Globus pallidus (tissue), 1 donor: ENCODE measurements around the gene PDCD5.
"Not testable (repeated sequence)": the region's sequence is repeated elsewhere in the genome, so short reads cannot be mapped to it uniquely, and the experiment has no call there.

Source experiments
- DNase-seq: peaks from one replicate; pipeline ENCODE4 v3.0.0-alpha.2; 2015; ENCODE audit warnings: low spot score

Gene PDCD5, protein sequence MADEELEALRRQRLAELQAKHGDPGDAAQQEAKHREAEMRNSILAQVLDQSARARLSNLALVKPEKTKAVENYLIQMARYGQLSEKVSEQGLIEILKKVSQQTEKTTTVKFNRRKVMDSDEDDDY

DNA sequence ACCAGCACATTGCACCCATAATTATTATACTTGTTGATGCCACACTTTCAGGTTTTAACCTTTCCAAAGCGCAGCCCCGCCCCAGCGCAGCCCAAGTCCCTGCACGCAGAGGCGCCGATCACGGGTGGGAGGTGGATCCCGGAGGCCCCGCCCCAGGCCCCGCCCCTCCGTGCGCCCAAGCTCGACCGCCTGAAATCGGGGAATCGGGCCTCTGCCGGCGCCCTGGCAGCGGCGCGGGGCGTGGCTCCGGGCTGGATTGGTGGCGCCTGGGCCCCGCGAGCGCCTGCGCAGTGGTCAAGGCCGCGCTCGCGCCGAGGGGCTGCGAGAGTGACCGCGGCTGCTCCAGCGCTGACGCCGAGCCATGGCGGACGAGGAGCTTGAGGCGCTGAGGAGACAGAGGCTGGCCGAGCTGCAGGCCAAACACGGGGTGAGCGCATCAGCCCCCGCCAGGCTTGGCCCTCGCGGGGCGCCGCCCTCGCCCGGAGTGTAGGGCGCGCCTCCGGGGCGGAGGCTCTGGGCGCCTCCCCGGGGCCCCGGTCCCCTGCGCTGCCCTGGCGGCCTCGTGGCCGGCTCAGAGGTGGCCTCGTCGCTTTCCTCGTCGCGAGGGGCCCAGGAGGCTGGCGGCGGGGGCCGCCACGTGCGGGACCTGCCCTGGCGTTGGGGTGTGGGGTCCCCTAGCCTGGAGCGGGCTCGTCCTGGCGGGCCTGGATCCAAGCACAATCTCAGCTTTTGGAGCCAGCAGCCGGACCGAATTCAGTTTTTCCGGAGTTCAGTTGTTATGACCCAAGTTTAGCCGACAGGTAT is at the start of gene PDCD5:
PDCD5 (plus strand) TSS at position 290 of the 804 bp plus-strand sequence; CDS start at position 362, 72 bp downstream.
- DNase-seq = peak; percentile 95

DNA sequence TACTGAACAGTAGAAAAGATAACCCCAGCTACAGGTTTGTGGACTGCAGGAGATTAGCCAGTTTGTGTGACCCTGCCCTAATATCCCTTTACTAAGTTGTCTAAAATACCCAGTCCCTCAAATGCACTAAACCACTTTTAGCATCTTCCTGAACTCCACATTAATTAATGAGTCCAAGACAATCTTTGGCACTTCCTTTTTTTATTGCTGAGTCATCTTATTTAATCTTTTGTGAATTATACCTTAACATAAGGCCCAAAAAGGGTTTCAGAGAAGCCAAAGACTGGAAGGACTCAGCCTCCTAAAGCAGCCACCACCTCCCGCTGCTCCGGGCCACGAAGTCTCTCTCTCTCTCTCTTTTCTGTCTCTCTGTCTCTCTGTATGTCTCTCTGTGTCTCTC is 48.8 kb upstream of the PDCD5 start:
- no peak for DNase-seq

DNA sequence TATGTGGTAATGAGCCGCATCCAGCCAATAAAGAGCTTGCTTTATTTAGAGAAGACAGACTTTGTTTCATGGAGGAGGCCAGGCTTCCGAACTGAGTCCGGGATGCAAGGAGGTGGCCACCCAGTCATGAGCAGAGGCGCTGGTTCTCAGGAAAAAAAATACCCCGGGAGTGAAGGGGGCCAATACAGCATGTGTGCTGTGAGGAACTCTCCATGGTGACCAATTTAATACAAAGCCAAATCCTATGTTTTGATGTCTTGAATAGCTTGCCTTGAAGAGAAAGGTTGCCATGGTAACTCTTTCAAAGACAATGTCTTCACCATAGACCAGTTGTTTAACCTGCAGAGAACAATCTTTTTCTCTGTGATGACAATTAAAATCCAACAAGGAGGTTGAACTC is 43.4 kb upstream of the PDCD5 start:
- DNase-seq = no peak

DNA sequence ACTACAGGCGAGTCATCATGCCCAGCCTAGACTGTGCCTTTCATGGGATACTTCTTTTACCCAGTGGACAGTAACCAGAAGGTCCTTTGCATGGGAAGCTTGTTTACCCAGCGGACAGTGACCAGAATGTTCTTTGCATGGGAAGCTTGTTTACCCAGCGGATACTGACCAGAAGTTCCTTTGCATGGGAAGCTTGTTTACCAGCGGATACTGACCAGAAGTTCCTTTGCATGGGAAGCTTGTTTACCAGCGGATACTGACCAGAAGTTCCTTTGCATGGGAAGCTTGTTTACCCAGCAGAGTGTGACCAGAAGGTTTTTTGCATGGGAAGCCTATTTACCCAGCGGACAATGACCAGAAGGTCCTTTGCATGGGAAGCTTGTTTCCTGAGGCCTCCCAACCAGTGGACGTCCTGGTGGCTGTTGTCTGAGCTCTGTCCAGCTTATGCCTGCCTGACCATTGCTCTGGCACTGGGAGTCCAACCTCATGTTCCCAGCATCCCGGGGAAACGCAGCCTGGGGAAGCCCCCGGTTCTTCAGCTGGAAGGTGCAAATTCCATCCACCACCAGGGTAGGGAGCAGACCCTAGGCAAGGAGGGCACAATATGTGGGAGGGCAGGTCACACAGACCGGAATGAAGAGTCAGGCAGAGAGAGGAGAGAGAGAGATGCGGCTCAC is 41.6 kb upstream of the PDCD5 start:
- no peak for DNase-seq

DNA sequence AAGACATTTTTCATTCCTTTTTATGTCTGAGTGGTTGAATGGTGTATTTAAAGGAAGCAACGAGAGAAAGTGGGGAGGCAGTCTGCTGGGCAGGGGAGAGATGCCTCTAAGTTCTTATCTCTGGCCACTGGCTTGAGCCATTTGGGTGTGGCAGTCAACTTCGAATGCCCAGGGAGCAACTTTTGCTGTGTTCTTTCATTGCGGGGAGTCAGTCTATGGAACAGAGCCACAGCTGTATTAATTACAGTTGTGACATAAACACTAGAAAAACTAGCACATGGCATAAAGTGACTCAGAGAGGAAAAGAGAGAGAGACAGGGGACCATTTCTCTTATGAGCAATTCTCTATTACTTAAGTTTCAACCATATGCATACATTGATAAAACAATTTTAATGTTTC is 40.4 kb upstream of the PDCD5 start:
- DNase-seq = no peak

DNA sequence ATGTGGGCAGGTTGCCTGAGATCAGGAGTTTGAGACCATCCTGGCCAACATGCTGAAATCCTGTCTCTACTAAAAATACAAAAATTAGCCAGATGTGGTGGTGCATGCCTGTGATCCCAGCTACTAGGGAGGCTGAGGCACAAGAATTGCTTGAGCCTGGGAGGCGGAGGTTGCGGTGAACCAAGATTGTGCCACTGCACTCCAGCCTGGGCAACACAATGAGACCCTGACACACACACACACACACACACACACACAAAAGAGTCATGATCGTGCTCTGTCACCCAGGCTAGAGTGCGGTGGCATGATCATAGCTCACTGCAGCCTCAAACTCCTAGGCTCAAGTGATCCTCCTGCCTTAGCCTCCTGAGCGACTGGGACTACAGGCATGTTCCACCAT is 39.6 kb upstream of the PDCD5 start:
- DNase-seq = not testable (repeated sequence)

DNA sequence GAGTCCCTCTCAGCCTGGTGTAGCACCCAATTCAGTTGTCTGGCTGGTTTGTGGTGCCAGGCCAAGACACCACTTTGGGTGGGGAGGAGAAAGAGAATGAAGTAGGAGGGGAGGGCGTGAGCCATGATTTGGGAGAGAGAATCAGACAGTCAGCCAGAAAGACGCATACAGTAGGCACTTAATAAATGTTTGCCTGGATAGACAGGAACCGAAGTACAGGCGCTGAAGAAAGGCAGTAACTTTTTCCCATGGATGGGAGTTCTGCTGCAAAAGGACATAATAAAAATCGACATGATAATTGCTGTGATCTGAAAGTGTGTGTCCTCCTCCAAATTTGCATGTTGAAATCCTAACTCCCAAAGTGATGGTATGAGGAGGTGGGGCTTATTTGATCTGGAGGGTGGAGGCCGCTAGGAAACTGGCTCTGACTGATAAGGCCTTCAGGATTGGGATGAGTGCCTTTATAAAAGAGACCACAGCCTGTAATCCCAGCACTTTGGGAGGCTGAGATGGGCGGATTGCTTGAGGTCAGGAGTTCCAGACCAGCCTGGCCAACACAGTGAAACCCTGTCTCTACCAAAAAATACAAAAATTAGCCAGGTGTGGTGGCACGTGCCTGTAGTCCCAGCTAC is 38.4 kb upstream of the PDCD5 start:
- DNase-seq = no peak

DNA sequence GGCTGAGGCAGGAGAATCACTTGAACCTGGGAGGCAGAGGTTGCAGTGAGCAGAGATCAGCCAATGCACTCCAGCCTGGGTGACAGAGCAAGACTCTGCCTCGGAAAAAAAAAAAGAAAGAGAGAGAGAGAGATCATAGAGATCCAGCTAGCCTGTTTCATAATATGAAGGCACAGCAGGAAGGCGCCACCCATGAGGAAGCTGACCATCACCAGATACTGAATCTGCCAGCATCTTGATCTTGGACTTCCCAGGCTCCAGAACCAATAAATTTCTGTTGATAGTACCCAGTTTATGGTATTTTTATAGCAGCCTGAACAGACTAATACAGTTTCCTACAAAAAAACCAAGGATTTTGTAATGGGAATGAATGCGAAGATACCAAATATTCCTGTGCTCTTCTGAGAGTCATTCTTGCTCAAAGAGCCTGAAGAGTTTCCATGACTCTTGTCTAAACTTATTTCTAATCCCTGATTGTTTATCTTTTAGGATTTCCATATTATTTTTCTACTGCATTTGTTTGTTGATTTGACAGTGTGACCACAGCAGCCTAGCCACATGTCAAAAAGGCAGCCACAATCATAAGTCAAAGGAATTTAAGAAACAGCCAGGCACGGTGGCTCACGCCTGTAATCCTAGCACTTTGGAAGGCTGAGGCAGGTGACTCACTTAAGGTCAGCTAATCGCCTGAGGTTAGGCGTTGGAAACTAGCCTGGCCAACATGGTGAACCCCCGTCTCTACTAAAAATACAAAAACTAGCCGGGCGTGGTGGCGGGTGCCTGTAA is 37.7 kb upstream of the PDCD5 start:
- no peak for DNase-seq

DNA sequence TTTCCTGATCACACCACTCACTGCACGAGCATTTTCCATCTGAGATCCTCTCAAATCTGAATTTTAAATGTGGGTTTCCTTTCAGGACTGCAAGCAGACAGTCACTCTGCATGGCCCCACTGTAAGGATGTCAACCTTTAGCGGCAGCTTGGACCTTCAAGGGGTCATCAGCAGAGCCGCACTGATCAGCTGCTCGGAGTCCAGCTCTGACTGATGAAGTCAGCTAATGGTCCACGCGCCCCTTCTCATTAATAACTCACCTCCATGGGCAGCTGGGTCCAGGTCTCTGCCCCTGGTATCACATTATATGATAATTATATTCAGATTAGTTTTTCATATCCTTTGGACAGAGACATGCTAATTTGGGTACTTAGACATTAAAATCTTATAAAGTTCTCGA is 36.1 kb upstream of the PDCD5 start:
- no peak for DNase-seq

DNA sequence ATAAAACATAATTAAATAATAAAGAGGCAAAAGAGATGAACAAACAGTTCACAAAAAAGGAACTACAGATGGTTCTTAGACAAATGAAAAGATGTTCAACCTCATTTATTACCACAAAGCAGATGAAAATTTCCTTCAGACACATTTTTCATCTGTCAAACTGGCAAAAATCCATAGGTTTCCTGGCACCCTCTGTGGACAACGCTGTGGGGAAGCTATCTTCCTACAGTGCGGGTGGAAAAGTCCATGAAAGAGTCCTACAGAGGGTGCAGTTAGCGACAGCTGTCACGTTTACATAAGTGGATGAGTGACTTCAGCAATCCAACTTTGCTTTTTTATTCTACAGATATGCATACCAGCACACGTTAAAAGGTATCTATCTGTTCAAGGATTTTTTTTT is 30.3 kb upstream of the PDCD5 start:
- no peak for DNase-seq

DNA sequence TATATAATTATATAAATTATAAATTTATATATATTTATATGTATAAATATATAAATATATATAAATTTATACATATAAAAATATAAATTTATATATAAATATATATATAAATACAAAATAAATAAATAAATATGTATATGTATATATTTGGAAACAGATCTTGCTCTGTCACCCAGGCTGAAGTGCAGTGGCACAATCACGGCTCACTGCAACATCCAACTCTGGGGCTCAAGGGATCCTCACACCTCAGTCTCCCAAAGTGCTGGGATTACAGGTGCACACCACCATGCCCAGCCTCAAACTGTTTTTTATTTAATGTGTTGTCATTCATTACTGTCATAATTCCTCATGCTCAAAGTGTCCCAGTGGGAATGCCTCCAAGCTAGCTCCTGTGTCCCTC is 25.2 kb upstream of the PDCD5 start:
- no peak for DNase-seq

DNA sequence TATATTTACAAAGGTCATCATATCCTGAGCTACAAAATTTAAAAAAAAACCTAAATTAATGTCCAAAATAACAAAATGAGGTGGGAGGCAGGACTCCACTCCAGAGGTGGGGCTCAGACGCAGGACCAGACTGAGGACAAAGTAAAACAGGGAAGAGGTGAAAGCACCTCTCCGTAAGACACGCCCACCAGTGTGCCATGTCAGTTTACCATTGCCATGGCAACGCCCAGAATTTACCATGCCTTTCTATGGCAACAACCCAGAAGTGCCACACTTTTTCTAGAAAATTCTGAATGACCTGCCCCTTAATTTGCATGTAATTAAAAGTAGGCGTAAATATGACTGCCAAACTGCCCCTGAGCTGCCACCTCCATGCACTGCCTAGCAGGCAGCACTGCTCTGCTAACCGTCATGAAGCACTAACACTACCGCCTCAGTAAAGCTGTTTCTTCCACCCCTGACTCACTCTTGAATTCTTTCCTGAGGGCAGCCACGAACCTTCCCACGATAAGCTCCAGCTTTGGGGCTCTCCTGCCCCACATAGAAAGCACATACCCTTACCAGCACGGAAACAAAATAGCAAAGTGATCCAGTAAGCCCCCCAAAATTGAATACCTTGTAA is 22.3 kb upstream of the PDCD5 start:
- no peak for DNase-seq

DNA sequence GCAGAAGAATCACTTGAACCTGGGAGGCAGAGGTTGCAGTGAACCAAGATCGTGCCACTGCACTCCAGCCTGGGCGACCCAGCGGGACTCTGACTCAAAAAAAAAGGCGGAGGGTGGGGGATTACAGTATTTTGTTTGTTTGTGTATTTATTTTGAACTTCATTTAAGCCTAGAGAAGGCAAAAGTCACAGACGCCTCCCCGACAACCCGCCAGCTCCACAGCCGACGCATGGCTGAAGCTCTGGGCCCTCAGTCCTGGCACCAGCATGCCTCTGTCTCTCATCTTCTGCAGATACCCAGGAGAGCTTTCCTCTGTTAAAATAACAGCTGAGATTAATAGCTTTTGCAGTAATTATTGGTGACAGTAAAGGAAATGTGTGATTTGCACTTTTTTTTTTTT is 17.2 kb upstream of the PDCD5 start:
- DNase-seq = no peak

DNA sequence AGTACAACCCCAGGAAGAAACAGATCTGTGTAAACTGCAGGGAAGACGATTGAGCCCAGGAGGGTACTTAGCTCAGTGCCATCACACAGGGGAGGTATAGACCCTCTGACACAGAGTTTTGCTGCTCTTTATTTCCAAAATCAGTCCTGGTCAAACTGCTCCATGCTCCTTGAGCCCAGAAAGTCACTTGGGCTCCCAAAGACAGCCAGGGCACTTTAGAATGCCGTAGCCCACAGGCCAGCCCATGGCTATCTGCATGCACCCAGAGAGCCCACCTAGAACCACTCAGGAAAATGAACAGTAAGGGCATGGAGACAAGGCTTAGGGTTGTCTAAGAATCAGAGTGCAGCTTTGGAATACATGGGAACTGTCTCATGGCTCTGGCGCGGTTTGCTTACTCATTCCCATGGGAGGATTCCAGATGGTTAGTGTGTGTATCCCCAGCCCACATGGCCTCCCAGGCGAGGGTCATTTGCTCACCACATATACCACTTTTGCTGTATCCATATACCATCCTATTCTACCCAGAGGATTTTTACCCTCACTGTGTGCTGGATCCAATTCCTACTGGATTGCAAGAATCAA is 14.7 kb upstream of the PDCD5 start:
- no peak for DNase-seq

DNA sequence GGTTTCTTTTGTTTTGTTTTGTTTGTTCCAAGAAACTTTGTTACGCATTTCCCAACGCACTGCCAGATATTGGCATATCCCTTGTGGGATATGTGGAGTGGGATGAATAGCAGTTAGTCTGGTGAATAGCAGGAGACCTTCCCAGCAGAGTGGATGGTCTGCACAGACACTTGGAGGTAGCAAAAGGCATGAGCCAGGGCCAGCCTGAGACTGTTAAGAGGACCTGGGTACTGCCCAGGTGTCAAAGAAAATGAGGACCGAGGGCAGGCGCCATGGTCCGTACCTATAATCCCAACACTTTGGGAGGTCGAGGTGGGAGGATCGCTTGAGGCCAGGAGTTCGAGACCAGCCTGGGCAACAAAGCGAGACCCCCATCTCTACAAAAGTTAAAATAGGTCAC is 13.5 kb upstream of the PDCD5 start:
- DNase-seq = no peak

DNA sequence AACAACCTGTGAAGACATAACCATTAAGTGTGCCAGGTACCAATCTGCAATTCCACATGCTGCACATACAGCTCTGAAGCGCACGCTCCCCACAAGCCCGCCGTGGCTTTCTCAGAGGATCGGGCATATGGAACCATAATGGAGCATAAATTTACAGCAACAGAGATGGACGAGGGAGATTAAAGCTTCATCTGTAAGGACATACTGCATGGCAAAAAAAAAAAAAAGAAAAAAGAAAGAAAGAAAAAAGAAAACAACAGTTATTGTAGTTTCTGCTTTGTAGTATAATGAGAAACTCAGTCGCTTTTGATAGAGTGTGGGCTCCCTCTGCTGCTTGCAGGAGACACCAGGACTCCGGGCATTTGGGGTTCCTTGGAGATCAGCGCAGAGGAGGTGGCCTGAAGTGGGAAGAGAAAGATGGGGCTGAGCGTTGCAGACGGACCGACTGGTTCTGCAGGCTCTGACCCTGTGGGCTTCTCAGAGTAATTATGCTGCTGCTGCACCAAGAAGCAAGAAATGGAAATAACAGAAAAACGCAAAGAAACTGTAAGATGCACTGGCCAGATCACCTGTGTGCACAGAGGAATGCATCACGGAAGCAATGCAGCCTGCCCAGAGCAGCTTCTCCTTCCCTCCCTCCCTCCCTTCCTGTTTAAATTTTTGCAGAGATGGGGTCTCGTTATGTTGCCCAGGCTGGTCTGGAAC is 10.8 kb upstream of the PDCD5 start:
- peak; percentile 57 for DNase-seq

DNA sequence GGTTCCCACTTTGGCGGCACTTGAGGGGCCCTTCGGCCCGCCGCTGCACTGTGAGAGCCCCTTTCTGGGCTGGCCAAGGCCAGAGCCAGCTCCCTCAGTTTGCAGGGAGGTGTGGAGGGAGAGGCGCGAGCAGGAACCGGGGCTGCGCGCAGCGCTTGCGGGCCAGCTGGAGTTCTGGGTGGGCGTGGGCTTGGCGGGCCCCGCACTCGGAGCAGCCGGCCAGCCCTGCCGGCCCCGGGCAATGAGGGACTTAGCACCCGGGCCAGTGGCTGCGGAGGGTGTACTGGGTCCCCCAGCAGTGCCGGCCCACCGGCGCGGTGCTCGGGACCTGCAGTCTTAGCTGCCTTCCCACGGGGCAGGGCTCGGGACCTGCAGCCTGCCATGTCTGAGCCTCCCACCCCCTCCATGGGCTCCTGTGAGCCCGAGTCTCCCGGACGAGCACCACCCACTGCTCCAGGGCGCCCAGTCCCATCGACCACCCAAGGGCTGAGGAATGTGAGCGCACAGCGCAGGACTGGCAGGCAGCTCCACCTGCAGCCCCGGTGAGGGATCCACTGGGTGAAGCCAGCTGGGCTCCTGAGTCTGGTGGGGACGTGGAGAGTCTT is 9.4 kb upstream of the PDCD5 start:
- not testable (repeated sequence) for DNase-seq

DNA sequence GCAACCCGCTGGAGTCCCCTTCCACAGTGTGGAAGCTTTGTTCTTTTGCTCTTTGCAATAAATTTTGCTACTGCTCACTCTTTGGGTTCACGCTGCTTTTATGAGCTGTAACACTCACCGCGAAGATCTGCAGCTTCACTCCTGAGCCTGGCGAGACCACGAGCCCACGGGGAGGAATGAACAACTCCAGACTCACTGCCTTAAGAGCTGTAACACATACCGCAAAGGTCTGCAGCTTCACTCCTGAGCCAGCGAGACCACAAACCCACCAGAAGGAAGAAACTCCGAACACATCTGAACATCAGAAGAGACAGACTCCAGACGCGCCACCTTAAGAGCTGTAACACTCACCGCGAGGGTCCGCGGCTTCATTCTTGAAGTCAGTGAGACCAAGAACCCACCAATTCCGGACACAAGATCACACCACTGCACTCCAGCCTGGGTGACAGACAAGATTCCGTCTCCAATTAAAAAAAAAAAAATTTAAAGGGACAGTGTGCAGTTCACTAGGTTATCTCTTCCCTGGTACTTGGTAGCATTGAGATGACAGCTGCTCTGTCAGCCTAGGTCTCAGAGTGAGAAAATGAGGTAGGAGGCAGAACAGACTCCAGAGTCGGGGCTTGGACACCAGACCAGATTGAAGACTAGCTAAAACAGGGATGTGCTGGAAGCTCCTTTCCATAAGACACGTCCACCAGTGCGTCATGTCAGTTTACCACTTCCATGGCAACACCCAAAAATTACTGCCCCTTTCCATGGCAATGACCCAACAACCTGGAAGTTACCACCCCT is 8.1 kb upstream of the PDCD5 start:
- not testable (repeated sequence) for DNase-seq

DNA sequence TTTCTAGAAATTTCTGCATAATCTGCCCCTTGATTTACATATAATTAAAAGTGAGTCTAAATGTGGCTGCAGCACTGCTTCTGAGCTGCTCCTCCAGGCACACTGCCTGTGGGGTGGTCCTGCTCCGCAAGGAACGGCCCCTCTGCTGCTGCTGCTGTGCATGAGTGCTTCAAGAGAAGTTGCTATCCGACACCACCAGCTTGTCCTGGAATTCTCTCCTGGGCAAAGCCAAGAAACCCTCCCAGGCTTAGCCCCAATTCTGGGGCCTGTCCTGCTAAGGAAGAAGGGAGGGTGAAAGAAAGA is 7.5 kb upstream of the PDCD5 start:
- DNase-seq = no peak

DNA sequence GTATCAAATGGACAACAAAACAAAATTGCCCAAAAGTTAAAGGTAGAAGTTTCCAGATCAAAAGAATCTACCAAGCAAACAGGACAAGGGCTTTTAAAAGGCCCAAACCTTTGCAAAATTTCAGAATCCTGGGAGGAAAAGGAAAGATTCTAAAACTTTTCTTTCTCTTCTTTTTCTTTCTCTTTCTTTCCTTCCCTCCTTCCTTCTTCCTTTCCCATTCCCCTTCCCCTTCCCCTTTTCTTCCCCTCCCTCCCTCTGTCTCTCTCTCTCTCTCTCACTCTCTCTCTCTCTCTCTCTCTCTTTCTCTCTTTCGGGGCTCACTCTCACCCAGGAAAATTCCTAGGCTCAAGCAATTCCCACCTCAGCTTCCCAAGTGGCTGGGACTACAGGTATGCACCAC is 4.2 kb upstream of the PDCD5 start:
- DNase-seq = no peak
